ENCODE results near the gene NFATC1.

NFATC1 gene

GRCh38 chr18:79395761-79396404 lies at the start of gene NFATC1:
TSS of gene NFATC1 (plus strand) at chr18:79395930. CDS start at chr18:79396225, 295 bp downstream.
- DNase-seq (ENCODE audit: low read depth, low spot score), result no peak

GRCh38 chr18:79345981-79346380 lies 49.7 kb upstream of the NFATC1 start:
- DNase-seq (ENCODE audit: low read depth, low spot score), result no peak

GRCh38 chr18:79348066-79348465 lies 47.7 kb upstream of the NFATC1 start:
- no peak for DNase-seq (ENCODE audit: low read depth, low spot score)

- no peak for DNase-seq (ENCODE audit: low read depth, low spot score)
Measured at GRCh38 chr18:79352432-79352831, 43.3 kb upstream of the NFATC1 start.

GRCh38 chr18:79353267-79353666 lies 42.5 kb upstream of the NFATC1 start:
- no peak for DNase-seq (ENCODE audit: low read depth, low spot score)

GRCh38 chr18:79354350-79354749 lies 41.4 kb upstream of the NFATC1 start:
- no peak for DNase-seq (ENCODE audit: low read depth, low spot score)

- DNase-seq (ENCODE audit: low read depth, low spot score), result no peak
Measured at GRCh38 chr18:79355433-79356335, 40.0 kb upstream of the NFATC1 start.

- DNase-seq (ENCODE audit: low read depth, low spot score), result no peak
Measured at GRCh38 chr18:79356435-79356834, 39.3 kb upstream of the NFATC1 start.

- DNase-seq (ENCODE audit: low read depth, low spot score), result no peak
Measured at GRCh38 chr18:79360933-79361332, 34.8 kb upstream of the NFATC1 start.

GRCh38 chr18:79361766-79362522 lies 33.8 kb upstream of the NFATC1 start:
- no peak for DNase-seq (ENCODE audit: low read depth, low spot score)

- no peak for DNase-seq (ENCODE audit: low read depth, low spot score)
Measured at GRCh38 chr18:79365701-79366100, 30.0 kb upstream of the NFATC1 start.

GRCh38 chr18:79366177-79367094 lies 29.3 kb upstream of the NFATC1 start:
- peak; percentile 43 for DNase-seq (ENCODE audit: low read depth, low spot score)

- no peak for DNase-seq (ENCODE audit: low read depth, low spot score)
Measured at GRCh38 chr18:79367480-79367879, 28.2 kb upstream of the NFATC1 start.

GRCh38 chr18:79367989-79368388 lies 27.7 kb upstream of the NFATC1 start:
- DNase-seq (ENCODE audit: low read depth, low spot score), result peak; percentile 46

- no peak for DNase-seq (ENCODE audit: low read depth, low spot score)
Measured at GRCh38 chr18:79368681-79369080, 27.0 kb upstream of the NFATC1 start.

- DNase-seq (ENCODE audit: low read depth, low spot score), result no peak
Measured at GRCh38 chr18:79371561-79372121, 24.1 kb upstream of the NFATC1 start.

GRCh38 chr18:79372461-79372860 lies 23.3 kb upstream of the NFATC1 start:
- no peak for DNase-seq (ENCODE audit: low read depth, low spot score)

GRCh38 chr18:79372991-79373390 lies 22.7 kb upstream of the NFATC1 start:
- no peak for DNase-seq (ENCODE audit: low read depth, low spot score)

- DNase-seq (ENCODE audit: low read depth, low spot score), result no peak
Measured at GRCh38 chr18:79373736-79374135, 22.0 kb upstream of the NFATC1 start.

- DNase-seq (ENCODE audit: low read depth, low spot score), result no peak
Measured at GRCh38 chr18:79374408-79375171, 21.1 kb upstream of the NFATC1 start.

All from smooth muscle cell of the brain vasculature (primary cell).